ENCODE measurements around the gene SEMA7A. TPM values are rescaled to one million over a fixed set of nuclear protein-coding genes. Genes with fewer than 3 reads are reported as not detected.

The SEMA7A gene
- total RNA-seq, 1 experiment from 2014 or later: 74.9 TPM

- H3K9ac ChIP-seq (ENCODE audit: low read length): no peak overlapping the region
- no peaks in the 10 kb centered on the region for H3K9me3 ChIP-seq (ENCODE audit: low read length)
- no peak overlapping the region for H3K4me3 ChIP-seq (ENCODE audit: low read length)
- no peak overlapping the region for H2AFZ ChIP-seq (ENCODE audit: low read length)
- no peaks in the 10 kb centered on the region for H3K9me2 ChIP-seq (replicated peaks; ENCODE audit: low read length)
- no peaks in the 10 kb centered on the region for H3F3A ChIP-seq (ENCODE audit: low read length, unreplicated experiment)
- no peaks in the 10 kb centered on the region for H3K36me3 ChIP-seq (ENCODE audit: low read depth, low read length)
- TF ChIP-seq, protein P1, sequence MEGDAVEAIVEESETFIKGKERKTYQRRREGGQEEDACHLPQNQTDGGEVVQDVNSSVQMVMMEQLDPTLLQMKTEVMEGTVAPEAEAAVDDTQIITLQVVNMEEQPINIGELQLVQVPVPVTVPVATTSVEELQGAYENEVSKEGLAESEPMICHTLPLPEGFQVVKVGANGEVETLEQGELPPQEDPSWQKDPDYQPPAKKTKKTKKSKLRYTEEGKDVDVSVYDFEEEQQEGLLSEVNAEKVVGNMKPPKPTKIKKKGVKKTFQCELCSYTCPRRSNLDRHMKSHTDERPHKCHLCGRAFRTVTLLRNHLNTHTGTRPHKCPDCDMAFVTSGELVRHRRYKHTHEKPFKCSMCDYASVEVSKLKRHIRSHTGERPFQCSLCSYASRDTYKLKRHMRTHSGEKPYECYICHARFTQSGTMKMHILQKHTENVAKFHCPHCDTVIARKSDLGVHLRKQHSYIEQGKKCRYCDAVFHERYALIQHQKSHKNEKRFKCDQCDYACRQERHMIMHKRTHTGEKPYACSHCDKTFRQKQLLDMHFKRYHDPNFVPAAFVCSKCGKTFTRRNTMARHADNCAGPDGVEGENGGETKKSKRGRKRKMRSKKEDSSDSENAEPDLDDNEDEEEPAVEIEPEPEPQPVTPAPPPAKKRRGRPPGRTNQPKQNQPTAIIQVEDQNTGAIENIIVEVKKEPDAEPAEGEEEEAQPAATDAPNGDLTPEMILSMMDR (conservative IDR thresholded peaks at IDR 0.05; ENCODE audit: low read depth, low read length): no peak
- no peak overlapping the region for H3K27ac ChIP-seq (ENCODE audit: low read length)
- intact Hi-C loops (cut with micrococcal nuclease): no loop called here
- no peaks in the 10 kb centered on the region for H4K20me1 ChIP-seq (ENCODE audit: low read length)
- no peaks in the 10 kb centered on the region for H3K79me2 ChIP-seq (ENCODE audit: low read length)
- no peak overlapping the region for H3K4me2 ChIP-seq (ENCODE audit: low read length)
- CTCF ChIA-PET: no interaction called here
- H3K4me1 ChIP-seq (ENCODE audit: insufficient read depth, low read length): peaks cover 14% of the 10 kb centered on the region
- H3K27me3 ChIP-seq (ENCODE audit: low read length): peaks cover 5% of the 10 kb centered on the region
- DNase-seq (no peak), ATAC-seq (no peak)
- POLR2A ChIA-PET (ENCODE audit: unreplicated experiment): no interaction called here
- no TSS peak for BruUV-seq (replicated peaks)
Measured at GRCh38 chr15:74376226-74376625, 57.5 kb downstream of the SEMA7A start.

- H3K9me2 ChIP-seq (replicated peaks; ENCODE audit: low read length): no peaks in the 10 kb centered on the region
- TF ChIP-seq EZH2phosphoT487 (IDR thresholded peaks at IDR 0.05; ENCODE audit: borderline replicate concordance, low read length) (no peak), EZH2 (IDR thresholded peaks at IDR 0.05; ENCODE audit: low read length, unreplicated experiment) (no peak)
- TF ChIP-seq, protein P1 (conservative IDR thresholded peaks at IDR 0.05; ENCODE audit: low read depth, low read length): peak; percentile 82
- ChIA-PET CTCF (no interaction called here), POLR2A (ENCODE audit: unreplicated experiment) (no interaction called here)
- H4K20me1 ChIP-seq (ENCODE audit: low read length): no peaks in the 10 kb centered on the region
- BruUV-seq (replicated peaks): no TSS peak
- peaks cover 10% of the 10 kb centered on the region for H3K27me3 ChIP-seq (ENCODE audit: low read length)
- intact Hi-C loops (cut with micrococcal nuclease): loop anchor here (1.0 kb wide), 1 partner anchor 86 kb away; the partner anchor contains the start of gene UBL7
- H3K4me2 ChIP-seq (ENCODE audit: low read length): peak overlapping the region; percentile 100
- no peak overlapping the region for H3K9ac ChIP-seq (ENCODE audit: low read length)
- H3K27ac ChIP-seq (ENCODE audit: low read length): no peak overlapping the region
- ATAC-seq: peak; percentile 32
- H3K4me1 ChIP-seq (ENCODE audit: insufficient read depth, low read length): peaks cover 14% of the 10 kb centered on the region
- H3K9me3 ChIP-seq (ENCODE audit: low read length): no peaks in the 10 kb centered on the region
- H3K36me3 ChIP-seq (ENCODE audit: low read depth, low read length): no peaks in the 10 kb centered on the region
- peak overlapping the region; percentile 97; the same call in 1 of the 2 replicates for H2AFZ ChIP-seq (ENCODE audit: low read length)
- H3K4me3 ChIP-seq (ENCODE audit: low read length): no peak overlapping the region; the same call in 1 of the 2 replicates
- H3K79me2 ChIP-seq (ENCODE audit: low read length): no peaks in the 10 kb centered on the region
- H3F3A ChIP-seq (ENCODE audit: low read length, unreplicated experiment): no peaks in the 10 kb centered on the region
- peak; percentile 93 for DNase-seq
Measured at GRCh38 chr15:74375303-74375693, 58.5 kb downstream of the SEMA7A start.

DNA sequence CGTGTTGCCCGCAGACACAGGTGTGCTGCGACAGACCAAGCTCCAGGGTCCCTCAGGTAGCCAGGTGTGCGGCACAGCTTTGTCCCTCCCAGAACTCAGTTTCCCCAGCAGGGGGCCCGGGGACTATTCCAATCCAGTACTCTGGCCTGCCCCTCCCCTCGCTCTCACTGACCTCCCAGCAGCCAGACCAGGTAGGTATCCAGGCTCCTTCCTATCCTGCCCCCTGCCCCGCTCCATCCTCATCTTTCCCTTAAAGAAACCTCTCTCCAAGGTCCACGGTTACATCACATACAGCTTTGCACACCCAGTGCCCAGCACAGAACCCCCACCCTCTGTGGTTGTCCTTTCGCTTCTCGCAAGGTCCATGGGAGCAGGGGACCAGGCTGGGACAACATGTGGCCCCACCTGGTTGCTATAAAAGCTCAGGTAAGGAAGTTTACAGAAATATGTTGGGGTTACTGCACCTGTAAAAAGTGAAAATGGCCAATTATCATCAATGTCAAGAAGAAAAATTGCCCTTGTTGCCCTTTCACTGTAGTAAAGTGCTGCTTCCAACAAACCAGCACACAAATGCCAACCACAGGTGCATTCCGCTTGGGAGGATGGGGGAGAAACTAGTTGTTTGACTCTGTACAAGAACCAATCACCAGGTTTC, 59.0 kb downstream of the SEMA7A start:
- CTCF ChIA-PET: interaction anchor here (0.6 kb wide), 1 partner anchor 148 kb away, joined by 4 read pairs; no protein-coding TSS in a partner anchor
- ATAC-seq: peak; percentile 7
- intact Hi-C loops (cut with micrococcal nuclease): loop anchor here (1.0 to 5.0 kb wide), 4 partner anchors 64 to 258 kb away; partner anchors contain the start of genes CLK3 and UBL7
- H3K79me2 ChIP-seq (ENCODE audit: low read length): no peaks in the 10 kb centered on the region
- H3K27me3 ChIP-seq (ENCODE audit: low read length): peaks cover 11% of the 10 kb centered on the region
- H3K9ac ChIP-seq (ENCODE audit: low read length): no peak overlapping the region
- H3K36me3 ChIP-seq (ENCODE audit: low read depth, low read length): no peaks in the 10 kb centered on the region
- H2AFZ ChIP-seq (ENCODE audit: low read length): peak overlapping the region; percentile 97
- DNase-seq: no peak
- POLR2A ChIA-PET (ENCODE audit: unreplicated experiment): no interaction called here
- no peaks in the 10 kb centered on the region for H3F3A ChIP-seq (ENCODE audit: low read length, unreplicated experiment)
- H3K9me2 ChIP-seq (replicated peaks; ENCODE audit: low read length): no peaks in the 10 kb centered on the region
- no peaks in the 10 kb centered on the region for H3K9me3 ChIP-seq (ENCODE audit: low read length)
- H3K4me1 ChIP-seq (ENCODE audit: insufficient read depth, low read length): peaks cover 14% of the 10 kb centered on the region
- TF ChIP-seq EZH2 (IDR thresholded peaks at IDR 0.05; ENCODE audit: low read length, unreplicated experiment): no peak
- TF ChIP-seq EZH2phosphoT487 (IDR thresholded peaks at IDR 0.05; ENCODE audit: borderline replicate concordance, low read length): no peak
- TF ChIP-seq, protein P1 (conservative IDR thresholded peaks at IDR 0.05; ENCODE audit: low read depth, low read length): no peak
- no peaks in the 10 kb centered on the region for H4K20me1 ChIP-seq (ENCODE audit: low read length)
- BruUV-seq (replicated peaks): no TSS peak
- no peak overlapping the region for H3K27ac ChIP-seq (ENCODE audit: low read length)
- H3K4me3 ChIP-seq (ENCODE audit: low read length): peak overlapping the region; percentile 85
- H3K4me2 ChIP-seq (ENCODE audit: low read length): peak overlapping the region; percentile 100
